ENCODE measurements around the gene RNF223.

RNF223 gene

GRCh38 chr1:1093610-1093943, 19.5 kb upstream of the RNF223 start:
- Histone ChIP-seq H4K20me1 (ENCODE audit: insufficient read depth, low read length) (no peaks in the 10 kb centered on the region; the same call in 1 of the 2 replicates), H3K36me3 (replicated peaks; ENCODE audit: low read depth, low read length) (no peaks in the 10 kb centered on the region), H3K9ac (ENCODE audit: low read length) (no peak overlapping the region), H3K9me3 (ENCODE audit: insufficient read depth, low read length) (no peaks in the 10 kb centered on the region), H3K4me2 (ENCODE audit: low read length) (no peak overlapping the region), H2AFZ (ENCODE audit: low read depth, low read length) (no peak overlapping the region), H3K4me1 (ENCODE audit: low read length) (no peaks in the 10 kb centered on the region), H3K4me3 (ENCODE audit: low read length) (no peak overlapping the region), H3K79me2 (ENCODE audit: low read length) (no peaks in the 10 kb centered on the region), H3K27ac (ENCODE audit: low read length) (no peak overlapping the region), H3K27me3 (ENCODE audit: low read depth, low read length) (no peaks in the 10 kb centered on the region)
- TF ChIP-seq EZH2phosphoT487 (IDR thresholded peaks at IDR 0.05; ENCODE audit: low read depth) = no peak
- no peak for TF ChIP-seq CTCF (IDR thresholded peaks at IDR 0.05; ENCODE audit: low read depth, low read length)

- no peaks in the 10 kb centered on the region for H3K4me1 ChIP-seq (ENCODE audit: low read length)
- no peaks in the 10 kb centered on the region; the same call in 1 of the 2 replicates for H4K20me1 ChIP-seq (ENCODE audit: insufficient read depth, low read length)
- H3K27me3 ChIP-seq (ENCODE audit: low read depth, low read length) = no peaks in the 10 kb centered on the region
- no peaks in the 10 kb centered on the region for H3K36me3 ChIP-seq (replicated peaks; ENCODE audit: low read depth, low read length)
- no peaks in the 10 kb centered on the region for H3K9me3 ChIP-seq (ENCODE audit: insufficient read depth, low read length)
- H2AFZ ChIP-seq (ENCODE audit: low read depth, low read length) = no peak overlapping the region
- H3K27ac ChIP-seq (ENCODE audit: low read length) = no peak overlapping the region
- no peak overlapping the region for H3K4me2 ChIP-seq (ENCODE audit: low read length)
- H3K4me3 ChIP-seq (ENCODE audit: low read length) = no peak overlapping the region
- no peak for TF ChIP-seq CTCF (IDR thresholded peaks at IDR 0.05; ENCODE audit: low read depth, low read length)
- no peak for TF ChIP-seq EZH2phosphoT487 (IDR thresholded peaks at IDR 0.05; ENCODE audit: low read depth)
- H3K79me2 ChIP-seq (ENCODE audit: low read length) = no peaks in the 10 kb centered on the region
- H3K9ac ChIP-seq (ENCODE audit: low read length) = no peak overlapping the region
Measured at GRCh38 chr1:1092894-1093609, 18.9 kb upstream of the RNF223 start.

- Histone ChIP-seq H3K9me3 (ENCODE audit: insufficient read depth, low read length) (no peaks in the 10 kb centered on the region), H3K27me3 (ENCODE audit: low read depth, low read length) (no peaks in the 10 kb centered on the region), H3K36me3 (replicated peaks; ENCODE audit: low read depth, low read length) (no peaks in the 10 kb centered on the region), H2AFZ (ENCODE audit: low read depth, low read length) (no peak overlapping the region), H3K4me2 (ENCODE audit: low read length) (no peak overlapping the region), H3K27ac (ENCODE audit: low read length) (no peak overlapping the region), H3K9ac (ENCODE audit: low read length) (no peak overlapping the region), H3K4me3 (ENCODE audit: low read length) (no peak overlapping the region), H4K20me1 (ENCODE audit: insufficient read depth, low read length) (no peaks in the 10 kb centered on the region; the same call in 1 of the 2 replicates), H3K79me2 (ENCODE audit: low read length) (no peaks in the 10 kb centered on the region), H3K4me1 (ENCODE audit: low read length) (no peaks in the 10 kb centered on the region)
- TF ChIP-seq CTCF (IDR thresholded peaks at IDR 0.05; ENCODE audit: low read depth, low read length) (no peak), EZH2phosphoT487 (IDR thresholded peaks at IDR 0.05; ENCODE audit: low read depth) (no peak)
Measured at GRCh38 chr1:1092149-1092855, 18.2 kb upstream of the RNF223 start.

- H3K27me3 ChIP-seq (ENCODE audit: low read depth, low read length) = no peaks in the 10 kb centered on the region
- TF ChIP-seq EZH2phosphoT487 (IDR thresholded peaks at IDR 0.05; ENCODE audit: low read depth) = no peak
- no peaks in the 10 kb centered on the region; the same call in 1 of the 2 replicates for H4K20me1 ChIP-seq (ENCODE audit: insufficient read depth, low read length)
- H3K4me3 ChIP-seq (ENCODE audit: low read length) = no peak overlapping the region
- H2AFZ ChIP-seq (ENCODE audit: low read depth, low read length) = no peak overlapping the region
- no peaks in the 10 kb centered on the region for H3K36me3 ChIP-seq (replicated peaks; ENCODE audit: low read depth, low read length)
- no peaks in the 10 kb centered on the region for H3K9me3 ChIP-seq (ENCODE audit: insufficient read depth, low read length)
- H3K4me1 ChIP-seq (ENCODE audit: low read length) = no peaks in the 10 kb centered on the region
- H3K4me2 ChIP-seq (ENCODE audit: low read length) = no peak overlapping the region
- no peak overlapping the region for H3K9ac ChIP-seq (ENCODE audit: low read length)
- no peaks in the 10 kb centered on the region for H3K79me2 ChIP-seq (ENCODE audit: low read length)
- no peak overlapping the region for H3K27ac ChIP-seq (ENCODE audit: low read length)
Measured at GRCh38 chr1:1091344-1092148, 17.4 kb upstream of the RNF223 start.

All from OCI-LY3 (cell line).